WTC11 (cell line): ENCODE results near the gene ENC1. TPM values are rescaled to one million over a fixed set of nuclear protein-coding genes. Genes with fewer than 3 reads are reported as not detected.

ENCODE experiments used
- ATAC-seq: fragments of 200-7000 bp; cut with Tn5 transposase; 2 replicates; pipeline ENCODE4 v1.10.0; 2021; ENCODE audit warnings: mild to moderate bottlenecking, moderate library complexity
- CTCF ChIA-PET: fragments of 300-600 bp; sonication (Branson Sonifier 250); formaldehyde crosslinking; loops from one replicate; lab custom pipeline; 2021; ENCODE audit warnings: antibody characterized with exemption; lab: Charles Lee
- POLR2A ChIA-PET: fragments of 350-600 bp; sonication (Branson Sonifier 250); formaldehyde crosslinking; loops from one replicate; lab custom pipeline; 2021; ENCODE audit warnings: antibody characterized with exemption; lab: Charles Lee
- DNase-seq: peaks from one replicate; pipeline ENCODE4 v3.0.0; 2021; ENCODE audit warnings: low spot score
- H3K27ac Mint-ChIP-seq: 2 replicates; pipeline ENCODE4 v1.8.0; 2021; ENCODE audit warnings: mixed read lengths
- H3K27me3 Mint-ChIP-seq: 2 replicates; pipeline ENCODE4 v1.8.0; 2021; ENCODE audit warnings: low read depth, mild to moderate bottlenecking, moderate library complexity, mixed read lengths
- H3K36me3 Mint-ChIP-seq: 2 replicates; pipeline ENCODE4 v1.8.0; 2021; ENCODE audit warnings: mixed read lengths
- H3K4me1 Mint-ChIP-seq: 2 replicates; pipeline ENCODE4 v1.8.0; 2022; ENCODE audit warnings: mixed read lengths
- H3K4me3 Mint-ChIP-seq: 2 replicates; pipeline ENCODE4 v1.8.0; 2021; ENCODE audit warnings: mild to moderate bottlenecking, moderate library complexity, mixed read lengths
- H3K9me3 Mint-ChIP-seq: 2 replicates; pipeline ENCODE4 v1.8.0; 2021; ENCODE audit warnings: mixed read lengths
- CREM ChIP-seq: sonication (generic); formaldehyde crosslinking; IDR thresholded peaks from 2 replicates; pipeline ENCODE4 v1.8.1; 2022; ENCODE audit warnings: mild to moderate bottlenecking, missing genetic modification reagents, moderate library complexity
- ETV6 ChIP-seq: sonication (generic); formaldehyde crosslinking; IDR thresholded peaks from 2 replicates; pipeline ENCODE4 v1.8.1; 2022; ENCODE audit warnings: mild to moderate bottlenecking, missing genetic modification reagents
- FOXP1 ChIP-seq: sonication (generic); formaldehyde crosslinking; IDR thresholded peaks from 2 replicates; pipeline ENCODE4 v1.8.0; 2022; ENCODE audit warnings: missing genetic modification reagents, mild to moderate bottlenecking, moderate library complexity, borderline replicate concordance
- GABPB1 ChIP-seq: sonication (generic); formaldehyde crosslinking; IDR thresholded peaks from 2 replicates; pipeline ENCODE4 v1.8.1; 2023; ENCODE audit warnings: mild to moderate bottlenecking, missing genetic modification reagents
- IRF2 ChIP-seq: sonication (generic); formaldehyde crosslinking; IDR thresholded peaks from 2 replicates; pipeline ENCODE4 v1.8.0; 2022; ENCODE audit warnings: low read depth, missing genetic modification reagents, borderline replicate concordance
- MYBL2 ChIP-seq: sonication (generic); formaldehyde crosslinking; IDR thresholded peaks from 2 replicates; pipeline ENCODE4 v1.8.1; 2023; ENCODE audit warnings: mild to moderate bottlenecking, moderate library complexity, missing genetic modification reagents
- NFATC4 ChIP-seq: fragments of 250-450 bp; sonication (Bioruptor Pico); IDR thresholded peaks from 2 replicates; pipeline ENCODE4 v1.9.0; 2021; ENCODE audit warnings: mild to moderate bottlenecking
- NFE2L1 ChIP-seq: sonication (generic); formaldehyde crosslinking; IDR thresholded peaks from 2 replicates; pipeline ENCODE4 v1.8.1; 2023; ENCODE audit warnings: missing genetic modification reagents
- NFYB ChIP-seq: sonication (generic); formaldehyde crosslinking; conservative IDR thresholded peaks from 2 replicates; pipeline ENCODE4 v1.8.0; 2022; ENCODE audit warnings: low read depth, missing genetic modification reagents
- NR1H2 ChIP-seq: sonication (generic); formaldehyde crosslinking; IDR thresholded peaks from 2 replicates; pipeline ENCODE4 v1.9.0; 2021; ENCODE audit warnings: mild to moderate bottlenecking, moderate library complexity, missing genetic modification reagents
- NR2C2 ChIP-seq: sonication (generic); formaldehyde crosslinking; IDR thresholded peaks from 2 replicates; pipeline ENCODE4 v1.8.0; 2022; ENCODE audit warnings: mild to moderate bottlenecking, missing genetic modification reagents
- OVOL2 ChIP-seq: fragments of 250-450 bp; sonication (Bioruptor Pico); IDR thresholded peaks from 2 replicates; pipeline ENCODE4 v1.9.0; 2021; ENCODE audit warnings: mild to moderate bottlenecking, borderline replicate concordance
- PRRX2 ChIP-seq: fragments of 250-450 bp; sonication (Bioruptor Pico); IDR thresholded peaks from 2 replicates; pipeline ENCODE4 v1.8.0; 2021; ENCODE audit warnings: mild to moderate bottlenecking
- TEAD4 ChIP-seq: sonication (generic); formaldehyde crosslinking; IDR thresholded peaks from 2 replicates; pipeline ENCODE4 v1.8.0; 2022; ENCODE audit warnings: mild to moderate bottlenecking, missing genetic modification reagents
- ZNF416 ChIP-seq: fragments of 250-450 bp; sonication (Bioruptor Pico); IDR thresholded peaks from 2 replicates; pipeline ENCODE4 v1.9.0; 2021; ENCODE audit warnings: mild to moderate bottlenecking, inconsistent platforms
- total RNA-seq: library from RNA; stranded (reverse); gene quantifications from 3 replicates; pipeline ENCODE4 v1.2.3, GENCODE V29; 2021
- TF ChIP-seq, protein P1 (sequence below): fragments of 250-450 bp; sonication (Bioruptor Pico); IDR thresholded peaks from 2 replicates; pipeline ENCODE4 v1.9.0; 2021; ENCODE audit warnings: mild to moderate bottlenecking
- TF ChIP-seq, protein P2 (sequence below): sonication (generic); formaldehyde crosslinking; IDR thresholded peaks from 2 replicates; pipeline ENCODE4 v1.8.0; 2022; ENCODE audit warnings: mild to moderate bottlenecking, missing genetic modification reagents
- TF ChIP-seq, protein P3 (sequence below): fragments of 250-450 bp; sonication (Bioruptor Pico); conservative IDR thresholded peaks from 2 replicates; pipeline ENCODE4 v1.9.0; 2021; ENCODE audit warnings: mild to moderate bottlenecking
- TF ChIP-seq, protein P4 (sequence below): sonication (generic); formaldehyde crosslinking; IDR thresholded peaks from 2 replicates; pipeline ENCODE4 v1.8.1; 2022; ENCODE audit warnings: mild to moderate bottlenecking, moderate library complexity, missing genetic modification reagents
- TF ChIP-seq, protein P5 (sequence below): fragments of 250-450 bp; sonication (Bioruptor Pico); IDR thresholded peaks from 2 replicates; pipeline ENCODE4 v1.9.0; 2021; ENCODE audit warnings: mild to moderate bottlenecking, borderline replicate concordance
- TF ChIP-seq, protein P6 (sequence below): sonication (generic); formaldehyde crosslinking; IDR thresholded peaks from 2 replicates; pipeline ENCODE4 v1.8.1; 2022; ENCODE audit warnings: low read depth, missing genetic modification reagents, borderline replicate concordance
- TF ChIP-seq, protein P7 (sequence below): sonication (generic); formaldehyde crosslinking; IDR thresholded peaks from 2 replicates; pipeline ENCODE4 v1.8.0; 2022; ENCODE audit warnings: mild to moderate bottlenecking, missing genetic modification reagents
- TF ChIP-seq, protein P8 (sequence below): sonication (generic); formaldehyde crosslinking; IDR thresholded peaks from 2 replicates; pipeline ENCODE4 v1.8.1; 2022; ENCODE audit warnings: missing genetic modification reagents, borderline replicate concordance

ENC1 gene
- total RNA-seq, 1 experiment from 2014 or later = 18.3 TPM

DNA sequence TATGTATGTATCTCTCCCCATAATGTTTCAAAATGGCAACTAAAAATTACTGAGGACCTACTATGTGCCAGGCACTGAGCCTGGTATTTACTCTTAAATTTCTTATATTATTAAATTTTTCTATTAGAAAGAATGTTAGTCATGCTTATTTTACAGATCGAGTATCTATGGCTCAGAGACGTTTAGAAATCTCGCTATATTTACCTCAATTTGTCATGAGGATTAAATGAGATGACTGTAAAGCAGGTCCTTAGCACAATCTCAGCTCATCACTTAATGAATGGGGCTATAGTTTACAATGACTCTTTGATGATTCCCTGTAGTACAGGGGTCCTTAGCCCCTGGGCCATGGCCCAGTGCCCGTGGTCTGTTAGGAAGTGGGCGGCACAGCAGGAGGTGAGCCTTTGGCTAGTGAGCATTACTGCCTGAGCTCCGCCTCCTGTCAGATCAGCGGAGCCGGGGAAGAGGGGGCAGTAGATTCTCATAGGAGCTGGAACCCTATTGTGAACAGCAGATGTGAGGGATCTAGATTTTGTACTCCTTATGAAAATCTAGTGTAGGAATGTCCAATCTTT is 15.5 kb downstream of the ENC1 start (continued):
- TF ChIP-seq OVOL2 (no peak), NR2C2 (CRISPR knock-in tag) (no peak), CREM (CRISPR knock-in tag) (no peak), IRF2 (no peak), TEAD4 (CRISPR knock-in tag) (no peak)
- TF ChIP-seq, protein P1, sequence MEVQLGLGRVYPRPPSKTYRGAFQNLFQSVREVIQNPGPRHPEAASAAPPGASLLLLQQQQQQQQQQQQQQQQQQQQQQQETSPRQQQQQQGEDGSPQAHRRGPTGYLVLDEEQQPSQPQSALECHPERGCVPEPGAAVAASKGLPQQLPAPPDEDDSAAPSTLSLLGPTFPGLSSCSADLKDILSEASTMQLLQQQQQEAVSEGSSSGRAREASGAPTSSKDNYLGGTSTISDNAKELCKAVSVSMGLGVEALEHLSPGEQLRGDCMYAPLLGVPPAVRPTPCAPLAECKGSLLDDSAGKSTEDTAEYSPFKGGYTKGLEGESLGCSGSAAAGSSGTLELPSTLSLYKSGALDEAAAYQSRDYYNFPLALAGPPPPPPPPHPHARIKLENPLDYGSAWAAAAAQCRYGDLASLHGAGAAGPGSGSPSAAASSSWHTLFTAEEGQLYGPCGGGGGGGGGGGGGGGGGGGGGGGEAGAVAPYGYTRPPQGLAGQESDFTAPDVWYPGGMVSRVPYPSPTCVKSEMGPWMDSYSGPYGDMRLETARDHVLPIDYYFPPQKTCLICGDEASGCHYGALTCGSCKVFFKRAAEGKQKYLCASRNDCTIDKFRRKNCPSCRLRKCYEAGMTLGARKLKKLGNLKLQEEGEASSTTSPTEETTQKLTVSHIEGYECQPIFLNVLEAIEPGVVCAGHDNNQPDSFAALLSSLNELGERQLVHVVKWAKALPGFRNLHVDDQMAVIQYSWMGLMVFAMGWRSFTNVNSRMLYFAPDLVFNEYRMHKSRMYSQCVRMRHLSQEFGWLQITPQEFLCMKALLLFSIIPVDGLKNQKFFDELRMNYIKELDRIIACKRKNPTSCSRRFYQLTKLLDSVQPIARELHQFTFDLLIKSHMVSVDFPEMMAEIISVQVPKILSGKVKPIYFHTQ = no peak
- TF ChIP-seq, protein P2, sequence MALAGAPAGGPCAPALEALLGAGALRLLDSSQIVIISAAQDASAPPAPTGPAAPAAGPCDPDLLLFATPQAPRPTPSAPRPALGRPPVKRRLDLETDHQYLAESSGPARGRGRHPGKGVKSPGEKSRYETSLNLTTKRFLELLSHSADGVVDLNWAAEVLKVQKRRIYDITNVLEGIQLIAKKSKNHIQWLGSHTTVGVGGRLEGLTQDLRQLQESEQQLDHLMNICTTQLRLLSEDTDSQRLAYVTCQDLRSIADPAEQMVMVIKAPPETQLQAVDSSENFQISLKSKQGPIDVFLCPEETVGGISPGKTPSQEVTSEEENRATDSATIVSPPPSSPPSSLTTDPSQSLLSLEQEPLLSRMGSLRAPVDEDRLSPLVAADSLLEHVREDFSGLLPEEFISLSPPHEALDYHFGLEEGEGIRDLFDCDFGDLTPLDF (CRISPR knock-in tag) = no peak

DNA sequence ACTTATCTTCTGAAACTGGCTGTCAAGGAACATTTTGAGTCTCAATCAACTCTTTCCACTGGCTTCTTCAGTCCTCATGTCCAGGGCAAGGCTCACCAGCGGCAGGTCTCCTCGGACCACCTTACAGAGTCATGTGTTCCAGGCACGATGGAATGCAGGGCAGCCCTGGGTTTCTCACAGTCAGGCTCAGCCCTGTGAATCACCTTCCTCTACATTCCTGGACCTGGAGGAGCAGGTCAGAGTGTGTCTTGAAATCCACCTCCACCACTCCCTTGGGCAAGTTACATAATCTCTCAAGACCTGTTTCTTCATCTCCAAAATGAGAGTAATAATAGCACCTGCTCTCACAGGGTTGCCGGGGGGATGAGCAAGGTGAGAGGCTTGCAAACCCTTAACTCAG is 16.0 kb downstream of the ENC1 start:
- Mint-ChIP-seq H3K27me3 (peaks cover 3% of the 10 kb centered on the region; the same call in 1 of the 2 replicates), H3K36me3 (no peaks in the 10 kb centered on the region), H3K27ac (no peak overlapping the region), H3K4me3 (no peak overlapping the region), H3K9me3 (no peaks in the 10 kb centered on the region), H3K4me1 (peaks cover 55% of the 10 kb centered on the region)
- ChIA-PET CTCF (interaction anchor here (1.2 to 2.1 kb wide), 4 partner anchors 9 to 84 kb away, joined by 3 to 15 read pairs (median 9); partner anchors contain the start of gene ENC1), POLR2A (no interaction called here)
- ATAC-seq (no peak), DNase-seq (no peak)
- TF ChIP-seq, protein P3, sequence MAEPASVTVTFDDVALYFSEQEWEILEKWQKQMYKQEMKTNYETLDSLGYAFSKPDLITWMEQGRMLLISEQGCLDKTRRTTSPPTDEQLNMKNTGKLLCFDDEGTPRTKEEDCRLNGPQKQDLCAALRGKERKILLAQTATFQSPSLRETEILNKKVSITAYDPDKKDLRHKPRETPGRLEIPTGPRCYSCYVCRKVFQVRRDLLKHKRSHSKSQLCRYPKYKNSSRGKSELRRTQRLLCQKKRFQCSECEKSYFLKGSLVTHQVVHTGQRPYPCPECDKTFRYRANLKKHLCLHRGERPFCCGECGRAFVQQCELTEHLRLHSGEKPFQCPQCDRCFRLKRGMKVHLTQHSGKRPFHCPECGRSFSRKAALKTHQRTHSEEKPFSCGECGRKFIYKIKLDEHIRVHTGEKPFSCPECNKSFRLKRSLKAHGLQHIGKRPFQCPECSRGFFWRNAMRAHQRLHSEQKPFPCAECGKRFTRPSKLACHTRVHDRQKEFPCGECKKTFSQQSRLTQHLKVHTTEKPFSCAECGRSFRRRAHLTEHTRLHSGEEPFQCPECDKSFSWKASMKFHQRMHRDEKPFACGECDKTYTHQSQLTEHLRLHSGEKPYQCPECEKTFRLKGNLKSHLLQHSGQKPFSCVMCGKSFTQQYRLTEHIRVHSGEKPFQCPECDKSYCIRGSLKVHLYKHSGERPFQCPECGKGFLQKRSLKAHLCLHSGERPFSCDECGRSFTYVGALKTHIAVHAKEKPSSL (CRISPR knock-in tag) = no peak
- TF ChIP-seq, protein P4, sequence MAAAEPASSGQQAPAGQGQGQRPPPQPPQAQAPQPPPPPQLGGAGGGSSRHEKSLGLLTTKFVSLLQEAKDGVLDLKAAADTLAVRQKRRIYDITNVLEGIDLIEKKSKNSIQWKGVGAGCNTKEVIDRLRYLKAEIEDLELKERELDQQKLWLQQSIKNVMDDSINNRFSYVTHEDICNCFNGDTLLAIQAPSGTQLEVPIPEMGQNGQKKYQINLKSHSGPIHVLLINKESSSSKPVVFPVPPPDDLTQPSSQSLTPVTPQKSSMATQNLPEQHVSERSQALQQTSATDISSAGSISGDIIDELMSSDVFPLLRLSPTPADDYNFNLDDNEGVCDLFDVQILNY (CRISPR knock-in tag) = no peak
- TF ChIP-seq FOXP1 (CRISPR knock-in tag) (no peak), ZNF416 (CRISPR knock-in tag) (no peak), PRRX2 (CRISPR knock-in tag) (no peak), NFYB (CRISPR knock-in tag) (no peak), NFE2L1 (no peak), NFATC4 (CRISPR knock-in tag) (no peak), ETV6 (CRISPR knock-in tag) (no peak), GABPB1 (CRISPR knock-in tag) (no peak), MYBL2 (no peak), NR1H2 (CRISPR knock-in tag) (no peak)
- TF ChIP-seq, protein P5, sequence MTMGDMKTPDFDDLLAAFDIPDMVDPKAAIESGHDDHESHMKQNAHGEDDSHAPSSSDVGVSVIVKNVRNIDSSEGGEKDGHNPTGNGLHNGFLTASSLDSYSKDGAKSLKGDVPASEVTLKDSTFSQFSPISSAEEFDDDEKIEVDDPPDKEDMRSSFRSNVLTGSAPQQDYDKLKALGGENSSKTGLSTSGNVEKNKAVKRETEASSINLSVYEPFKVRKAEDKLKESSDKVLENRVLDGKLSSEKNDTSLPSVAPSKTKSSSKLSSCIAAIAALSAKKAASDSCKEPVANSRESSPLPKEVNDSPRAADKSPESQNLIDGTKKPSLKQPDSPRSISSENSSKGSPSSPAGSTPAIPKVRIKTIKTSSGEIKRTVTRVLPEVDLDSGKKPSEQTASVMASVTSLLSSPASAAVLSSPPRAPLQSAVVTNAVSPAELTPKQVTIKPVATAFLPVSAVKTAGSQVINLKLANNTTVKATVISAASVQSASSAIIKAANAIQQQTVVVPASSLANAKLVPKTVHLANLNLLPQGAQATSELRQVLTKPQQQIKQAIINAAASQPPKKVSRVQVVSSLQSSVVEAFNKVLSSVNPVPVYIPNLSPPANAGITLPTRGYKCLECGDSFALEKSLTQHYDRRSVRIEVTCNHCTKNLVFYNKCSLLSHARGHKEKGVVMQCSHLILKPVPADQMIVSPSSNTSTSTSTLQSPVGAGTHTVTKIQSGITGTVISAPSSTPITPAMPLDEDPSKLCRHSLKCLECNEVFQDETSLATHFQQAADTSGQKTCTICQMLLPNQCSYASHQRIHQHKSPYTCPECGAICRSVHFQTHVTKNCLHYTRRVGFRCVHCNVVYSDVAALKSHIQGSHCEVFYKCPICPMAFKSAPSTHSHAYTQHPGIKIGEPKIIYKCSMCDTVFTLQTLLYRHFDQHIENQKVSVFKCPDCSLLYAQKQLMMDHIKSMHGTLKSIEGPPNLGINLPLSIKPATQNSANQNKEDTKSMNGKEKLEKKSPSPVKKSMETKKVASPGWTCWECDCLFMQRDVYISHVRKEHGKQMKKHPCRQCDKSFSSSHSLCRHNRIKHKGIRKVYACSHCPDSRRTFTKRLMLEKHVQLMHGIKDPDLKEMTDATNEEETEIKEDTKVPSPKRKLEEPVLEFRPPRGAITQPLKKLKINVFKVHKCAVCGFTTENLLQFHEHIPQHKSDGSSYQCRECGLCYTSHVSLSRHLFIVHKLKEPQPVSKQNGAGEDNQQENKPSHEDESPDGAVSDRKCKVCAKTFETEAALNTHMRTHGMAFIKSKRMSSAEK (CRISPR knock-in tag) = no peak
- TF ChIP-seq, protein P6, sequence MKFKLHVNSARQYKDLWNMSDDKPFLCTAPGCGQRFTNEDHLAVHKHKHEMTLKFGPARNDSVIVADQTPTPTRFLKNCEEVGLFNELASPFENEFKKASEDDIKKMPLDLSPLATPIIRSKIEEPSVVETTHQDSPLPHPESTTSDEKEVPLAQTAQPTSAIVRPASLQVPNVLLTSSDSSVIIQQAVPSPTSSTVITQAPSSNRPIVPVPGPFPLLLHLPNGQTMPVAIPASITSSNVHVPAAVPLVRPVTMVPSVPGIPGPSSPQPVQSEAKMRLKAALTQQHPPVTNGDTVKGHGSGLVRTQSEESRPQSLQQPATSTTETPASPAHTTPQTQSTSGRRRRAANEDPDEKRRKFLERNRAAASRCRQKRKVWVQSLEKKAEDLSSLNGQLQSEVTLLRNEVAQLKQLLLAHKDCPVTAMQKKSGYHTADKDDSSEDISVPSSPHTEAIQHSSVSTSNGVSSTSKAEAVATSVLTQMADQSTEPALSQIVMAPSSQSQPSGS (CRISPR knock-in tag) = no peak
- TF ChIP-seq, protein P7, sequence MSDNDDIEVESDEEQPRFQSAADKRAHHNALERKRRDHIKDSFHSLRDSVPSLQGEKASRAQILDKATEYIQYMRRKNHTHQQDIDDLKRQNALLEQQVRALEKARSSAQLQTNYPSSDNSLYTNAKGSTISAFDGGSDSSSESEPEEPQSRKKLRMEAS (CRISPR knock-in tag) = no peak
- TF ChIP-seq, protein P8, sequence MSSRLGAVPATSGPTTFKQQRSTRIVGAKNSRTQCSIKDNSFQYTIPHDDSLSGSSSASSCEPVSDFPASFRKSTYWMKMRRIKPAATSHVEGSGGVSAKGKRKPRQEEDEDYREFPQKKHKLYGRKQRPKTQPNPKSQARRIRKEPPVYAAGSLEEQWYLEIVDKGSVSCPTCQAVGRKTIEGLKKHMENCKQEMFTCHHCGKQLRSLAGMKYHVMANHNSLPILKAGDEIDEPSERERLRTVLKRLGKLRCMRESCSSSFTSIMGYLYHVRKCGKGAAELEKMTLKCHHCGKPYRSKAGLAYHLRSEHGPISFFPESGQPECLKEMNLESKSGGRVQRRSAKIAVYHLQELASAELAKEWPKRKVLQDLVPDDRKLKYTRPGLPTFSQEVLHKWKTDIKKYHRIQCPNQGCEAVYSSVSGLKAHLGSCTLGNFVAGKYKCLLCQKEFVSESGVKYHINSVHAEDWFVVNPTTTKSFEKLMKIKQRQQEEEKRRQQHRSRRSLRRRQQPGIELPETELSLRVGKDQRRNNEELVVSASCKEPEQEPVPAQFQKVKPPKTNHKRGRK = no peak
